HUES48 (cell line): ENCODE results near the gene FNDC7.

ENCODE experiments used
- H3K27ac ChIP-seq: one replicate; pipeline ENCODE4 v1.7.0; 2013; ENCODE audit warnings: low read depth, low read length, inconsistent platforms
- H3K27me3 ChIP-seq: 2 replicates; pipeline ENCODE4 v1.6.1; 2013; ENCODE audit warnings: mild to moderate bottlenecking, low read length; ENCODE audit not compliant: control insufficient read depth, insufficient read depth
- H3K36me3 ChIP-seq: 2 replicates; pipeline ENCODE4 v1.6.1; 2013; ENCODE audit warnings: low read length; ENCODE audit not compliant: control insufficient read depth, insufficient read depth
- H3K4me1 ChIP-seq: 2 replicates; pipeline ENCODE4 v1.6.1; 2013; ENCODE audit warnings: mild to moderate bottlenecking, low read length; ENCODE audit not compliant: control insufficient read depth, insufficient read depth
- H3K4me3 ChIP-seq: 2 replicates; pipeline ENCODE4 v1.5.1; 2013; ENCODE audit warnings: mild to moderate bottlenecking, low read depth, low read length
- H3K9ac ChIP-seq: 2 replicates; pipeline ENCODE4 v1.6.1; 2013; ENCODE audit warnings: mild to moderate bottlenecking, low read depth, low read length, moderate library complexity
- H3K9me3 ChIP-seq: 2 replicates; pipeline ENCODE4 v1.6.1; 2013; ENCODE audit warnings: low read length; ENCODE audit not compliant: control insufficient read depth, insufficient read depth

Gene FNDC7

GRCh38 chr1:108718927-108719655 lies 6.4 kb downstream of the FNDC7 start:
- H3K9me3 ChIP-seq: no peaks in the 10 kb centered on the region
- H3K9ac ChIP-seq: no peak overlapping the region
- peak overlapping the region; percentile 28 for H3K27ac ChIP-seq

GRCh38 chr1:108719656-108720435 lies 7.1 kb downstream of the FNDC7 start:
- peaks cover 43% of the 10 kb centered on the region for H3K4me1 ChIP-seq
- H3K4me3 ChIP-seq: no peak overlapping the region
- no peaks in the 10 kb centered on the region for H3K36me3 ChIP-seq
- no peak overlapping the region for H3K9ac ChIP-seq
- H3K27ac ChIP-seq: peak overlapping the region; percentile 28
- no peaks in the 10 kb centered on the region for H3K9me3 ChIP-seq
- H3K27me3 ChIP-seq: no peaks in the 10 kb centered on the region

More at GRCh38 chr1:108718927-108719655, 6.4 kb downstream of the FNDC7 start:
- H3K27me3 ChIP-seq: no peaks in the 10 kb centered on the region
- no peaks in the 10 kb centered on the region for H3K36me3 ChIP-seq
- no peak overlapping the region for H3K4me3 ChIP-seq
- H3K4me1 ChIP-seq: peaks cover 43% of the 10 kb centered on the region

GRCh38 chr1:108722292-108722691 lies 9.6 kb downstream of the FNDC7 start:
- no peak overlapping the region for H3K4me3 ChIP-seq

GRCh38 chr1:108725906-108726305 lies 13.2 kb downstream of the FNDC7 start:
- H3K4me1 ChIP-seq: peaks cover 4% of the 10 kb centered on the region

More at GRCh38 chr1:108722292-108722691, 9.6 kb downstream of the FNDC7 start:
- no peaks in the 10 kb centered on the region for H3K36me3 ChIP-seq
- H3K9me3 ChIP-seq: no peaks in the 10 kb centered on the region
- no peak overlapping the region for H3K27ac ChIP-seq
- H3K27me3 ChIP-seq: no peaks in the 10 kb centered on the region
- no peak overlapping the region for H3K9ac ChIP-seq
- H3K4me1 ChIP-seq: peaks cover 32% of the 10 kb centered on the region

GRCh38 chr1:108728327-108728923 lies 15.7 kb downstream of the FNDC7 start:
- Histone ChIP-seq H3K36me3 (no peaks in the 10 kb centered on the region), H3K9ac (no peak overlapping the region), H3K4me1 (no peaks in the 10 kb centered on the region), H3K27ac (no peak overlapping the region), H3K27me3 (no peaks in the 10 kb centered on the region), H3K9me3 (no peaks in the 10 kb centered on the region), H3K4me3 (no peak overlapping the region)

More at GRCh38 chr1:108725906-108726305, 13.2 kb downstream of the FNDC7 start:
- Histone ChIP-seq H3K36me3 (no peaks in the 10 kb centered on the region), H3K9ac (no peak overlapping the region), H3K27me3 (no peaks in the 10 kb centered on the region), H3K9me3 (no peaks in the 10 kb centered on the region), H3K4me3 (no peak overlapping the region), H3K27ac (no peak overlapping the region)

- no peak overlapping the region for H3K9ac ChIP-seq
- no peaks in the 10 kb centered on the region for H3K27me3 ChIP-seq
- no peaks in the 10 kb centered on the region for H3K9me3 ChIP-seq
- no peaks in the 10 kb centered on the region for H3K36me3 ChIP-seq
- no peaks in the 10 kb centered on the region for H3K4me1 ChIP-seq
- H3K4me3 ChIP-seq: no peak overlapping the region
- H3K27ac ChIP-seq: no peak overlapping the region
Observed at GRCh38 chr1:108729481-108729880, 16.8 kb downstream of the FNDC7 start.

GRCh38 chr1:108732398-108732797 lies 19.7 kb downstream of the FNDC7 start:
- no peak overlapping the region for H3K27ac ChIP-seq
- no peaks in the 10 kb centered on the region for H3K4me1 ChIP-seq
- no peak overlapping the region for H3K4me3 ChIP-seq
- no peaks in the 10 kb centered on the region for H3K9me3 ChIP-seq
- no peaks in the 10 kb centered on the region for H3K36me3 ChIP-seq
- no peaks in the 10 kb centered on the region for H3K27me3 ChIP-seq
- no peak overlapping the region for H3K9ac ChIP-seq

- no peaks in the 10 kb centered on the region for H3K36me3 ChIP-seq
- H3K4me1 ChIP-seq: no peaks in the 10 kb centered on the region
- no peak overlapping the region for H3K4me3 ChIP-seq
- H3K27me3 ChIP-seq: no peaks in the 10 kb centered on the region
- H3K9ac ChIP-seq: no peak overlapping the region
- no peaks in the 10 kb centered on the region for H3K9me3 ChIP-seq
- no peak overlapping the region for H3K27ac ChIP-seq
Observed at GRCh38 chr1:108734171-108734865, 21.6 kb downstream of the FNDC7 start.

- Histone ChIP-seq H3K9me3 (no peaks in the 10 kb centered on the region), H3K4me3 (no peak overlapping the region), H3K9ac (no peak overlapping the region), H3K27ac (no peak overlapping the region), H3K4me1 (peaks cover 11% of the 10 kb centered on the region), H3K36me3 (no peaks in the 10 kb centered on the region), H3K27me3 (peaks cover 5% of the 10 kb centered on the region; the same call in 1 of the 2 replicates)
Observed at GRCh38 chr1:108742253-108742652, 29.5 kb downstream of the FNDC7 start.

- H3K27me3 ChIP-seq: peaks cover 5% of the 10 kb centered on the region; the same call in 1 of the 2 replicates
- no peak overlapping the region for H3K4me3 ChIP-seq
- no peaks in the 10 kb centered on the region for H3K9me3 ChIP-seq
- H3K9ac ChIP-seq: no peak overlapping the region
- H3K4me1 ChIP-seq: peaks cover 9% of the 10 kb centered on the region
- H3K27ac ChIP-seq: no peak overlapping the region
- no peaks in the 10 kb centered on the region for H3K36me3 ChIP-seq
Observed at GRCh38 chr1:108745980-108746381, 33.3 kb downstream of the FNDC7 start.
